Chondrocyte (in vitro differentiated cells): ENCODE data around the gene CDH8. TPM values are rescaled to one million over a fixed set of nuclear protein-coding genes. Genes with fewer than 3 reads are reported as not detected.

ENCODE experiments used
- DNase-seq: peaks from one replicate; pipeline ENCODE4 v3.0.0; 2021; ENCODE audit warnings: mixed read lengths, low spot score
- H3K27ac Mint-ChIP-seq: one replicate; pipeline ENCODE4 v1.8.0; 2021; ENCODE audit warnings: mild to moderate bottlenecking, moderate library complexity, mixed read lengths; ENCODE audit not compliant: unreplicated experiment
- H3K27me3 Mint-ChIP-seq: 2 replicates; pipeline ENCODE4 v1.8.0; 2021; ENCODE audit warnings: low read depth, mixed read lengths
- H3K36me3 Mint-ChIP-seq: 2 replicates; pipeline ENCODE4 v1.8.0; 2021; ENCODE audit warnings: low read depth, mixed read lengths
- H3K4me1 Mint-ChIP-seq: 2 replicates; pipeline ENCODE4 v1.8.0; 2021; ENCODE audit warnings: low read depth, mild to moderate bottlenecking, mixed read lengths
- H3K4me3 Mint-ChIP-seq: one replicate; pipeline ENCODE4 v1.8.0; 2021; ENCODE audit warnings: mild to moderate bottlenecking, moderate library complexity, mixed read lengths; ENCODE audit not compliant: unreplicated experiment
- H3K9me3 Mint-ChIP-seq: 2 replicates; pipeline ENCODE4 v1.8.0; 2021; ENCODE audit warnings: low read depth, mixed read lengths
- total RNA-seq: library from RNA; stranded (reverse); gene quantifications from 3 replicates; pipeline ENCODE4 v1.2.1, GENCODE V29; 2021
- TF ChIP-seq, protein P1 (sequence below): fragments of 200-600 bp; sonication (generic); IDR thresholded peaks from 2 replicates; pipeline ENCODE4 v1.5.0; 2021; ENCODE audit warnings: antibody characterized with exemption, mild to moderate bottlenecking, moderate library complexity

The CDH8 gene
- total RNA-seq, 1 donor from 2014 or later: 5.7 TPM

DNA sequence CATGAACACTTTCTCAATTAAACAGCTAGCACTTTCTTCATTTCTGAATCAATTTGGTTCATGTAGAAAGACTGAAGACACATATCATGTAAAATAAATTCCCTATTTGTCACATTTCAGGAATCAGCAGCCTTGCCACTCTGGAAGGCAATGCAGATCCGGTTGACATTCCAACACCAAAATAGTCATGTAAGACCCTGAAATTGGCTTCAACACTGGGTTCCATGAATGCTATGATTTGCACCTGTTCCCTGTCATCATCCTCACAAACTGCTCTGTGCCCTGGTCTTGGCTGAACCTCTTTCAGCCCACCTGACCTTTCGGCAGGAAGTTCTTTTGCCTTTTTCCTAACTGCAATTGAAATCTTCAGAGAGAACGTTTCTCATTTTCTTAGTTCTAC, 156.9 kb downstream of the CDH8 start:
- no peak for DNase-seq
- H3K27ac Mint-ChIP-seq: no peak overlapping the region
- no peak overlapping the region for H3K4me3 Mint-ChIP-seq
- H3K9me3 Mint-ChIP-seq: no peaks in the 10 kb centered on the region
- no peaks in the 10 kb centered on the region for H3K36me3 Mint-ChIP-seq
- TF ChIP-seq, protein P1, sequence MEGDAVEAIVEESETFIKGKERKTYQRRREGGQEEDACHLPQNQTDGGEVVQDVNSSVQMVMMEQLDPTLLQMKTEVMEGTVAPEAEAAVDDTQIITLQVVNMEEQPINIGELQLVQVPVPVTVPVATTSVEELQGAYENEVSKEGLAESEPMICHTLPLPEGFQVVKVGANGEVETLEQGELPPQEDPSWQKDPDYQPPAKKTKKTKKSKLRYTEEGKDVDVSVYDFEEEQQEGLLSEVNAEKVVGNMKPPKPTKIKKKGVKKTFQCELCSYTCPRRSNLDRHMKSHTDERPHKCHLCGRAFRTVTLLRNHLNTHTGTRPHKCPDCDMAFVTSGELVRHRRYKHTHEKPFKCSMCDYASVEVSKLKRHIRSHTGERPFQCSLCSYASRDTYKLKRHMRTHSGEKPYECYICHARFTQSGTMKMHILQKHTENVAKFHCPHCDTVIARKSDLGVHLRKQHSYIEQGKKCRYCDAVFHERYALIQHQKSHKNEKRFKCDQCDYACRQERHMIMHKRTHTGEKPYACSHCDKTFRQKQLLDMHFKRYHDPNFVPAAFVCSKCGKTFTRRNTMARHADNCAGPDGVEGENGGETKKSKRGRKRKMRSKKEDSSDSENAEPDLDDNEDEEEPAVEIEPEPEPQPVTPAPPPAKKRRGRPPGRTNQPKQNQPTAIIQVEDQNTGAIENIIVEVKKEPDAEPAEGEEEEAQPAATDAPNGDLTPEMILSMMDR: no peak
- peaks cover 1% of the 10 kb centered on the region for H3K27me3 Mint-ChIP-seq
- H3K4me1 Mint-ChIP-seq: peaks cover 7% of the 10 kb centered on the region

DNA sequence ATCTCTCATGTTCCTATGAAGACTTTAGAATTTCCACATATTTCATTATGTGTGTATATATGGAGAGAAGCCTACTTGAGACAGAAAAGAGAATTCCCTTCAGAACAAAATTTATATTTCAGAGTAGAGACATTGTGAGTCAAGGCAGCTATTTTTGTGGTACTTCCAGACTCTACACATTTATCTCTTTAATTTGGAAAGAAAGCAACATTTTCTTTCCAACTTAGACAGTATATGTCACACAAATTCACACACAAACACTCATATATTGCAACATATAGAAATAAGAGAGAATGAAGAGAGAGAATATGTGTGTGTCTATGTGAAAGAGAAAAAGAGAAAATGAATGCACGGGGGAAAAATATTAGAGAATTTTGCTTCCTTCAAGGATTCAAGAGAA, 158.8 kb downstream of the CDH8 start:
- Mint-ChIP-seq H3K27ac (no peak overlapping the region), H3K9me3 (no peaks in the 10 kb centered on the region), H3K27me3 (peaks cover 1% of the 10 kb centered on the region), H3K36me3 (no peaks in the 10 kb centered on the region), H3K4me1 (peaks cover 7% of the 10 kb centered on the region), H3K4me3 (no peak overlapping the region)
- no peak for DNase-seq
- TF ChIP-seq, protein P1: no peak

DNA sequence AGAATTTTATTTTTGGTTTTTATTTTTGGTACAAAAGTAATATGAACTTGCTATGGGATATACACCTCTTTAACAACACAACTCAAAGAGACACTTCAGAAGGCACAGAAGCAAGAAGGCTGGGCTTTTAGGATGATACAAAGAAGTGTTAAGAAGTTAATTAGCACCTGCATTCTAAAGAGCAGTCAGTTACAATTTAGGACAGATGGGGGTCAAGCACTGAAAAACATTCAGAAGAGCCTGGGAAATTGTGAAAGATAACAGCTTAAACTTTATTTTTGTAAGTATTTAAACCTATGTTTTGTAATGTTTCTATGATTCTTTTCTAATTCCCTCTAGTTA, 163.5 kb downstream of the CDH8 start:
- peaks cover 7% of the 10 kb centered on the region for H3K27me3 Mint-ChIP-seq
- peaks cover 3% of the 10 kb centered on the region for H3K4me1 Mint-ChIP-seq
- H3K36me3 Mint-ChIP-seq: no peaks in the 10 kb centered on the region
- no peaks in the 10 kb centered on the region for H3K9me3 Mint-ChIP-seq
- H3K27ac Mint-ChIP-seq: no peak overlapping the region
- TF ChIP-seq, protein P1: no peak
- H3K4me3 Mint-ChIP-seq: no peak overlapping the region
- DNase-seq: no peak

DNA sequence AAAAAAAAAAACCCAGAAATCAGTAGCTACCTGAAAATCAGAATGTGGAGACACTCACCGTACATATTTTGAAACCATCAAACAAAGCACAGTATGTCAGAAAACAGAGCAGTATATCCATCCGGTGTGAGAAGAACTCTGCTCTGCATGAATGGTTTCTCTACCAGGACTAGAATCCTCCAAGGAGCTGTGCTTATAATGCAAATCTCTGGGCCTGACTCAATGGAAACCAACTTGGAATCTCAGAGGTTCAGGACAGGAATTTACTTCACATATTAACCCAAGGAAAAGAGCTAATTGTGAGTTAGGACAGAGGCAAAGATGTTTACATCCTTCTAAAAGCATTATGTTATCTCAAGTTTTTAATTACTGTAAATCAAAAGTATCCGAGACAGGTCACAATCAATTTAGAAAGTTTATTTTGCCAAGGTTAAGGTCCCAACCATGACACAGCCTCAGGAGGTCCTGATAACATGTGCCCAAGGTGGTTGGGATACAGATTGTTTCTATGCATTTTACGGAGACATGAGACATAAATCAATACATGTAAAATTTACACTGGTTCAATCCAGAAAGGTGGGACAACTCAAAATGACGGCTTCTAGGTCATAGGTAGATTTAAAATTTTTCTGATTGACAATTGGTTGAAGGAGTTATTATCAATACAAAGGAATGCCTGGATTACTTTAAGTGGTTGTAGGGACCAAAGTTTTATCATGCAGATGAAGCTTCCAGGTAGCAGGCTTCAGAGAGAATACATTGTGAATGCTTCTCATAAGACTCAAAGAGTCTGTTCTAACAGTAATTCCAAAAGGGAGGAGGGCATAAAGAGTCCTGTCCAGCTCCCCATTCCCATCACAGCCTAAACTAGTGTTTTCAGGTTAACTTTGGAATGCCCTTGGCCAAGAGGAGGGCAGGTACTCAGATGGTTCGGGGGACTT, 164.1 kb downstream of the CDH8 start:
- Mint-ChIP-seq H3K4me1 (peaks cover 3% of the 10 kb centered on the region), H3K9me3 (no peaks in the 10 kb centered on the region), H3K27ac (no peak overlapping the region), H3K4me3 (no peak overlapping the region), H3K36me3 (no peaks in the 10 kb centered on the region), H3K27me3 (peaks cover 8% of the 10 kb centered on the region)
- TF ChIP-seq, protein P1: no peak
- no peak for DNase-seq

DNA sequence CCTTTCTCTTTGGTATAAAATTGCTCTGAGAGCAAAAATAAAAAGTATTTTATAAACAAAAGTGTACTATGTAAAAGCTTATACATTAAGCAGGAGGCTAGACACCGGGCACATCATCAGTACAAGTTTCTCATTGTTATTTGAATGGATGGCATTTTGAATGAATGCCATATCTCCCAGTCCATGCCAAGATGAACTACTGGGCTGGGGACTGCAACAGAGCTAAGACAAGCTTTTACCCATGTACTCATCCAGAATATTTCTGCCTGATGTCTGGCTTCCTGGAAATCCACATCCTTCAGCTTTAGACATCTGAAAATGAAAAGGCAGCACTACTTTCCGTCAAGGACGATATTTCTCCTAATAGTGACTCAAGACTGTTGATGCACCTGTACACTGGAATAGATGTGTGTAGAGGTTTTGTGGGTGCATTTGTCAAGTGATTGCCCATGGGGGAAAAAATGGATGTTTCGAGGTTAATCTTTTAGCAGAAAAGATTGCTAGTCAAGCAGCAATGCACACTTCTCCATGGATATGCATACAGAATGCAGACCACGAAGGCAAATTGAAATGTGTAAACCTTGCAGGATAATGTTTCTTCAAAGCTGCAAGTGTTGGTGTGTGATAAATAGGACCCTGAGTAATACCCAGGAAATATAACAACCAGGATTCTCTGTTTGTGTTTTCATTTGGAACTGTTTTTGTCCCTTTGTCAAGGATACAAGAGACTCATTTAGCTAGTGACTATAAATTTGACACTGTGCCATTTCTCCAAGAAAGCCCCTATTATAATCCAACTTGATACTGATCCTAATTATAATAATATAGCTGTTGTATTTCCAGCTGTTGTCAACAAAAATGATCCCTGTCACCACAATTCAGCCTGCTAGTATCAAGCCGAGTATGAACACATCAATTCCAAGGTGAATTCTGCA, 173.8 kb downstream of the CDH8 start:
- DNase-seq: no peak
- peaks cover 8% of the 10 kb centered on the region for H3K4me1 Mint-ChIP-seq

More for the DNA sequence above, 173.8 kb downstream of the CDH8 start:
- Mint-ChIP-seq H3K4me3 (no peak overlapping the region), H3K36me3 (no peaks in the 10 kb centered on the region), H3K27me3 (no peaks in the 10 kb centered on the region), H3K27ac (no peak overlapping the region), H3K9me3 (no peaks in the 10 kb centered on the region)
- TF ChIP-seq, protein P1: no peak
